ENCODE results near the gene KLHL40.

- TF ChIP-seq YY1 (IDR thresholded peaks at IDR 0.05; ENCODE audit: low read depth) (no peak), TAF1 (IDR thresholded peaks at IDR 0.05; ENCODE audit: low read depth) (no peak), MAX (IDR thresholded peaks at IDR 0.05) (no peak), RAD21 (IDR thresholded peaks at IDR 0.05; ENCODE audit: low read depth) (no peak)
These were observed 26.5 kb upstream of the KLHL40 start for GRCh38 chr3:42658771-42659390.

Measured in Ishikawa (cell line).